HepG2 (cell line): ENCODE measurements around the gene APCDD1L.

Source experiments
- BCLAF1 ChIP-seq: fragments of 450-650 bp; IDR thresholded peaks from 2 replicates; pipeline ENCODE4 v1.6.1; 2017; ENCODE audit warnings: mild to moderate bottlenecking
- CTCF ChIP-seq: sonication (generic); formaldehyde crosslinking; IDR thresholded peaks from 2 replicates; pipeline ENCODE4 v1.5.0; 2020; ENCODE audit warnings: mild to moderate bottlenecking, missing genetic modification reagents, moderate library complexity
- MLLT10 ChIP-seq: sonication (generic); formaldehyde crosslinking; IDR thresholded peaks from 2 replicates; pipeline ENCODE4 v1.4.0; 2020; ENCODE audit warnings: missing genetic modification reagents
- RAD21 ChIP-seq: fragments of 450-650 bp; formaldehyde crosslinking; IDR thresholded peaks from 2 replicates; pipeline ENCODE4 v1.5.0; 2020; ENCODE audit warnings: mild to moderate bottlenecking
- SMAD1 ChIP-seq: sonication (generic); formaldehyde crosslinking; IDR thresholded peaks from 2 replicates; pipeline ENCODE4 v1.4.0; 2020; ENCODE audit warnings: missing genetic modification reagents, low read depth, mild to moderate bottlenecking, borderline replicate concordance
- SMARCC2 ChIP-seq: fragments of 450-650 bp; IDR thresholded peaks from 2 replicates; pipeline ENCODE4 v1.6.1; 2017; ENCODE audit warnings: antibody characterized with exemption, mild to moderate bottlenecking
- ZNF253 ChIP-seq: sonication (generic); formaldehyde crosslinking; IDR thresholded peaks from 2 replicates; pipeline ENCODE4 v1.8.0; 2022; ENCODE audit warnings: mild to moderate bottlenecking, missing genetic modification reagents, borderline replicate concordance
- ZNF362 ChIP-seq: sonication (generic); formaldehyde crosslinking; IDR thresholded peaks from 2 replicates; pipeline ENCODE4 v1.4.0; 2020; ENCODE audit warnings: missing genetic modification reagents, mild to moderate bottlenecking, borderline replicate concordance
- ZNF891 ChIP-seq: sonication (generic); formaldehyde crosslinking; IDR thresholded peaks from 2 replicates; pipeline ENCODE4 v1.5.0; 2020; ENCODE audit warnings: mild to moderate bottlenecking, missing genetic modification reagents

GRCh38 chr20:58457083-58457695 lies 58.0 kb downstream of the APCDD1L start:
- no peak for TF ChIP-seq CTCF (CRISPR knock-in tag)
- TF ChIP-seq ZNF891 (CRISPR knock-in tag) = no peak
- TF ChIP-seq SMAD1 (CRISPR knock-in tag) = no peak
- TF ChIP-seq RAD21 (CRISPR knock-in tag) = no peak
- no peak for TF ChIP-seq BCLAF1
- no peak for TF ChIP-seq ZNF362
- no peak for TF ChIP-seq MLLT10 (CRISPR knock-in tag)
- no peak for TF ChIP-seq ZNF253 (CRISPR knock-in tag)
- TF ChIP-seq SMARCC2 = no peak
